ENCODE results near the gene SLC16A11.
A peak's percentile ranks its signal among the peaks of the same experiment; 100 is the strongest.

Gene SLC16A11

DNA sequence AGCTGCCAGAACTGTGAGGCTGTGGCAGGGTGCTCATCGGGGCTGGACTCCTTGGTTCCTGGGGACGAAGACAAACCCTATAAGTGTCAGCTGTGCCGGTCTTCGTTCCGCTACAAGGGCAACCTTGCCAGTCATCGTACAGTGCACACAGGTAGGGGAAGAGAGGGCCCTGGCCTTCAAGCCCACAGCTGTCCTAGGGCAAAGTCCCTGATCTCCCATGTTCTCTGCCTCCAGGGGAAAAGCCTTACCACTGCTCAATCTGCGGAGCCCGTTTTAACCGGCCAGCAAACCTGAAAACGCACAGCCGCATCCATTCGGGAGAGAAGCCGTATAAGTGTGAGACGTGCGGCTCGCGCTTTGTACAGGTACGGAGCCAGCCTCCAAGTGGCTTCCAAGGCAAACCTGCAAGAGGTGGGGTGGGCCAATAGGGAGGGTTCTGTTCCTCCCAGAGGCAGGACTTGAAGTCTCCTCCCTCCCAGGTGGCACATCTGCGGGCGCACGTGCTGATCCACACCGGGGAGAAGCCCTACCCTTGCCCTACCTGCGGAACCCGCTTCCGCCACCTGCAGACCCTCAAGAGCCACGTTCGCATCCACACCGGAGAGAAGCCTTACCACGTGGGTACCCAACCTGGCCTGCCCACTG lies 17.3 kb downstream of the SLC16A11 start:
- no peak for DNase-seq

DNA sequence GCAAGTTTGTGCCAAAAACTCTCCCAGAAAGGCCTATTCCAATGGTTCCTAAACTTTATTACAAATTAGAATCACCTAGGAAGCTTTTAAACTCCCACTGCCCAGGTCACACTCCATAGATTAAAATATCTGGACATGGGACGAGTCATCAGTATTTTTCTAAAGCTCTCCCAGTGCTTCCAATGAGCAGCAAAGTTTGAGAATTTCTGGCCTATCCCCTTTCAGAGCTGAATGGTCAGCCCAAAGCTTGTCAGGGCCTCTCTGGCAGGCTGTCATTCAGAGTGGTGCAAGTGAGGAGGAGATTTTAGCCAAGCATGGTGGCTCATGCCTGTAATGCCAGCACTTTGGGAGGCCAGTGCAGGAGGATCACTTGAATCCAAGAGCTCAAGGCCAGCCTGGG lies 18.6 kb downstream of the SLC16A11 start:
- no peak for DNase-seq

DNA sequence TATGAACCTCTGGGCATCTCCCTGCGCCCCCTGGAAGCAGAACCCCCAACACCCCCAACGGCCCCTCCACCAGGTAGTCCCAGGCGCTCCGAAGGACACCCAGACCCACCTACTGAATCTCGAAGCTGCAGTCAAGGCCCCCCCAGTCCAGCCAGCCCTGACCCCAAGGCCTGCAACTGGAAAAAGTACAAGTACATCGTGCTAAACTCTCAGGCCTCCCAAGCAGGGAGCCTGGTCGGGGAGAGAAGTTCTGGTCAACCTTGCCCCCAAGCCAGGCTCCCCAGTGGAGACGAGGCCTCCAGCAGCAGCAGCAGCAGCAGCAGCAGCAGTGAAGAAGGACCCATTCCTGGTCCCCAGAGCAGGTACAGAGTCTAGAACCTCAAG lies 19.5 kb downstream of the SLC16A11 start:
- DNase-seq, result no peak

DNA sequence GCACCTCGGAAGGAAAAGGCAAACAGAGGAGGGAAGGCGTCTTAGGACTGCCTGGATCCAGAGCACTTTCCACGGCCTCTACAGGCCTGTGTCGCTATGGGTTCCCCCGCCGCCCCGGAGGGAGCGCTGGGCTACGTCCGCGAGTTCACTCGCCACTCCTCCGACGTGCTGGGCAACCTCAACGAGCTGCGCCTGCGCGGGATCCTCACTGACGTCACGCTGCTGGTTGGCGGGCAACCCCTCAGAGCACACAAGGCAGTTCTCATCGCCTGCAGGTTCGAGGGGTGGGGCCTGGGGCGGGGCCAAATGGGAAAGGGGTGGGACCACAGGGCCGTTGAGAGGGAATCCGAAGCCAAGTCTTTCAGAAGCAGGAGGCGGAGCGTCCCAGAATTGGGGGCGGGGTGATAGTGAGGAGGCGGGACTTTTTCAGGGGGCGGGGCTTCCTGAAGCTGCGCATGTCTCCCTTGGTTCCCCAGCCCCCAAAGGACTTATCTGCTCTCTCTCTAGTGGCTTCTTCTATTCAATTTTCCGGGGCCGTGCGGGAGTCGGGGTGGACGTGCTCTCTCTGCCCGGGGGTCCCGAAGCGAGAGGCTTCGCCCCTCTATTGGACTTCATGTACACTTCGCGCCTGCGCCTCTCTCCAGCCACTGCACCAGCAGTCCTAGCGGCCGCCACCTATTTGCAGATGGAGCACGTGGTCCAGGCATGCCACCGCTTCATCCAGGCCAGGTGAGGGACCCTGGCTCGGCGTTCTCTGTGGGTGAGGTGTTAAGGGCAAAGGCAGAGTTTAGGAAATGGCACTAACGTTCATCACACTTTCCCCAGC lies 20.1 kb downstream of the SLC16A11 start:
- peak in 48 of 56 donors; percentile 23 to 91 (median 63) for DNase-seq

DNA sequence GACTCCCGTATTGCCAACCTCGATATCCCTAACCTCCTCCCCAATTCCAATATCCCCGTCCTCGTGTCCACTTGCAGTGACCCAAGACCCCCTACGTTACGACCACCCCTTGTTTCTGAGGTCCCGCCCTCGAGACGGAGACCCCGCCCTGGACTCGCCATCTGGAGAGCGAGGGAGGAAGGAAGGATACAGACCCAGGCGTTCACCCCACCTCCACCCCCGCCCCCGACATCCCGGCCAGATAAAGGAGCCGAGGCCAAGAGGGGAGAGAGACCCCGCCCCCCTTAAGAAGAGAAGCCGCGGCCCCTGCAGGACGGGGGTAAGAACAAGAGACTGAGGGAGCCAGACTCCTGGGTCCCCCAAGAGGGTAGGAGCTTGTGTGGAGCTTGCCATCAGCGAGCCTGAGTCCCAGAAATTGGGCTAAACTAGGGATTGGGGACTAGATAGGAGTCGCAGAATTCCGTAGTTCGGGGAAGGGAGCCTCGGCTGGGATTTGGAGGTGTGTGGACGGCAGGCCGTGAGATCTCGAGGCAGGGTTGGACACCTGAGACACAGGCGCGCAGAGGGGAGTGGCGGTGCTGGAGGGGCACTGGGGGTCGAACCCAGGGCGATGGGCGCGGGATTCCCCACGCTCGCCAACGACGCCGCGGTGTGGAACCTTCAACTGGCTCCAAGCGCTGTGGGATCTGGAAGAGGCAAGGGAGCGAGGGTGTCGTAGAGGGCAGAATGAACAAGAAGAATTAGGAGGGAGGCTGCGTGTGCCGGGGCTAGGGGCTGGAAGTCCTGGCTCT lies 20.9 kb downstream of the SLC16A11 start, which contains the start of gene BCL6B:
BCL6B (plus strand) TSS at position 270 of the 791 bp plus-strand sequence. CDS start 622 bp downstream, outside the sequence.
- DNase-seq, result no peak

DNA sequence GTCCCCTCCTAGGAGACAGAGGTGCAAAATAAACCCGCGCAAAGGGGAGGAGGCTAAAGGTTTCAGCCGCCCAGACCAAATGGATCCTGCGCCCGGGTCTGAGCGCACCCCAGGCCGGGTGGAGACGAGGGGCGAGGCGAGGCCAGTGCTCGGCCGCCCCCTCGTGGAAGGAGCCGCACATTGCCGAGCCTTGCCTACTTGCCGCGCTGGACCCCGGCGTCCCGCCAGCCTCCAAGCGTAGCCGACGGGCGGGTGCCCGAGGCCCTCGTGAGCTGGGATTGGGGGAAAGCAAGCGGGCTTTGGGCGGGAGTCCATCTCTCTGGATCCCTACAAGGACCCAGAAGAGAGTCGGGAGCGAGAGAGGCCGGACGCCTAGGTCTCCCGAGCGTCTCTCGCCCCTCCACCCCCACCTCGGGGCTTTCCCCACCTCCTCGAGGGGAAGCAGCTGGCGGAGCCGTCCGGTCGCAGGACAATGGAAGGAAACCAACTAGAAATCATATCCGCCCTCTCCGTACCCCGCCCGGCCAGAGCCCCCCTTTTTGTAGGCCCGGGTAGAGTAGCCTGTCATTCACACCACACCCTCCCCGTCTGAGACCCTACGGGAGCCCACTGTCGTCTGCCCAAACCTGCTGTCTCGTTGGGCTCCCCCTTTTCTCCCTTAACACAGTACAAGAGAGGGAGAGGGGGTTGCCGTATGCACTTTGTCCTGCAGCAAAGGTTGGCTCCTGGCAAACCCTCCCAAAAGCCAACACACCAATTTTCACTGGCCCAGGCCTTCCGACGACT lies 21.7 kb downstream of the SLC16A11 start:
- peak in 38 of 56 donors; percentile 10 to 81 (median 44) for DNase-seq

DNA sequence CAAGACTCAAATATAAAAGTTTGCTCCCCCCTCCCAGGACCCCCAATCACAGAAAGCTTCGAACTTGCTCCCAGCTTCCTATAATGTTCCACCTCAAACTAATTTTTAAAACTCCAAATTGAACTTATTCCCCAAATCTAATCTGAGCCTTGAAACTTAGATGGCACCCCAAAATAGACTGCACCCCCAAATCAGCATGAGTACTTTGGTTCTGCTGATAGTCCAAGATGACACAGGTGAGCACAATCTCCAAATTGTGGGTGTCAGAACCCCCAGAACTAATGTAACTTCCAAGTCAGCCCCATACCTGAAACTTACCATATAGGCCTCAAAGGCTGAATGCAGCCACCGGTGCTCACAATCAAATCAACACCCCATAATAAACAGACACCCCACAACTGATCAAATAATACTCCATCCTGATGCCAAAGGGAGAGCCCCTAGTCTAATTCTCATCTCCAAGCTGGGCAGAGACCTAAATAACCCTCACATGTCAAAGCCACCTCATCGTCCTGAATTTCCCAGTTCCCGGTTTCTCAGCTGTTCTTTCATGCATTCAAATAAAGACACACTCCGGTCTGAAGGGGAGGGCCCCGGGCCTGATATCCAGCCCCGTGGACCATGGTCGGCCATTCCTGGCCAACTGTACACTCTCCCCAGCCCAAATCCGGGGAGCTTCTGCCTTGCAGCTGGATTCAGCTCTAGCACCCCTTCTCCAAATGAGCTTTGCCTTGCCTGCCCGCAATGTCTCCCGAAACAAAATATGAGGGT lies 22.8 kb downstream of the SLC16A11 start:
- no peak for DNase-seq

DNA sequence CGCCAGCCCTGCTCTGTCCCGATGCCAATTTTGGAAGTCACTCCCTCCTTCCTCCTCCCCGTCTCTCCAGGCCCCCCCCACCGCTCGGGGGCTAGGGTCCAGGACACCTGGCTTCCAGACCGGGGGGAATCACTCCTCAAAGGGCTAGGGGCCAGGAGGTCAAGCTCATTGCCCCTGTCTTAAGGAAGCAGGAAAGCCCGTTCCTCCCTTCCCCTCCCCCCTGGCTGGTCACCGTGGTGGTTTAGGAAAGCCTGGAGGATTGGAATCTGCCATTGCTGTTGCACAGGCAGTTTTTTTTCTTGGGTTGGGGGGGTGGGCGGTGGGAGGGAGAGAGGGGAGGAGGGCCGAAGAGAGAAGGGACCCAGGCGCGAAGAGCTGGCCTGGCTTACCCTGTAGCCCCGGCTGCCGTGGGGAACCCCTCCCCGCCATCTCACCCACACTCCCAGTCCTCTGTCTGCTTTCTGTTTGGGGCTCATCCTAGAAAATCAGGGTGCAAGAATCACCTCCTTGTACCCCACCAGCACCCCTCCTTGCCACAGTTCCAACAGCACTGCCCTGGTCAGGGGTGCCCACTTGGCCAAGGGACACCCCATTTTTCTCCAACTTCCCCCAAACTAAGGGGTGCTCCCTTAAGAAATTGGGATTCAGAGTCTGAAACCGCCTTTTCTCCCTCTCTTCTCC lies 23.9 kb downstream of the SLC16A11 start:
- peak in 19 of 56 donors; percentile 12 to 69 (median 28) for DNase-seq

DNA sequence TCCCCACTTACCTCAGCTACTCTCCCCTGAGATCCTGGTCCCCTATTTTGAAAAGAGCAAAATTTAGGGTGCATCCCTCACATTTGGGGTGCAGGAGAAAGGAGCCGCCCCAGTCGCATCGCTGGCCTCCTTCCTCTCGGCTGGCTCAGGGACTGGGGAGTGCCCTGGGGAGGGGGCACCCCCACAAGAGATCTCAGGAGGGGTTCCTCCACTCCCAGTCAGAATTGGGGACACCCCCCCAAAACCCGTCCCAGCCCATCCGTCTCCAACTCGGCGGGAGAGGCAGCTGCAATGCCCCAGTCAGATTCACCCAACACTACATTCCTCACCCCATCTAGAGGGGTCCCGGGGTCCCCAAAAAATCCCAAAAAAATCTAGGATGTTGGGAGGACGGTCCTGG lies 24.5 kb downstream of the SLC16A11 start:
- DNase-seq, result no peak

DNA sequence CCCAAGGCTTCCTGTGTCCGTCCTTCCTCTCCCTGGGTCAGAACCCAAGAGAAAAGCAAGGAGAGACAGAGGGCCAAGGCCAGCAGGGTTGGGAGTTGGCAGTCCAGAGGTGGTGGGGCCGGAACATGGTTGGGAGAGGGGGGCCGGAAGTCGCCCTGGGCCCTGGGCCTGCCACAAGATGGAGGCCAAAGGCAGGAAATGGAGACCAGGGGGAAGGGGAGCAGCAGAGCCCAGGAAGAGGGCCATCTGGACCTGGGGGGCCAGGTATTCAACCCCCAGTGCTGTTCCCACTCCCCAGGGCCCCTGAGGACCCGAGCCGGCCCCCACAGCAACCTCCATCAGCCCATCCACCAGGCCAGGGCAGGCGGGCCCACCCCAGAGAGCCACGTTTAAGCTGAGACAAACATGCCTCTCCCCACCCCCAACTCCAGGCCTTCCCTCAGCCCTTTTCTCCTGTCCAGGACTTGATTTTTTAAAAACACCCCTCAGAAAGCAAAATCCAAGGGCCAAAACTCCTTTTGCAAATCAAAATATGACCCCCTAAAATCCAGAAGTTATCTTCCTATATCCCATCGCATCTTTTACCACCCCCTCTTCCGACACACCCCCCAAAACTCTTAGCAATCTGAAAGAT lies 25.4 kb downstream of the SLC16A11 start:
- peak in 10 of 56 donors; percentile 7 to 43 (median 18) for DNase-seq

DNA sequence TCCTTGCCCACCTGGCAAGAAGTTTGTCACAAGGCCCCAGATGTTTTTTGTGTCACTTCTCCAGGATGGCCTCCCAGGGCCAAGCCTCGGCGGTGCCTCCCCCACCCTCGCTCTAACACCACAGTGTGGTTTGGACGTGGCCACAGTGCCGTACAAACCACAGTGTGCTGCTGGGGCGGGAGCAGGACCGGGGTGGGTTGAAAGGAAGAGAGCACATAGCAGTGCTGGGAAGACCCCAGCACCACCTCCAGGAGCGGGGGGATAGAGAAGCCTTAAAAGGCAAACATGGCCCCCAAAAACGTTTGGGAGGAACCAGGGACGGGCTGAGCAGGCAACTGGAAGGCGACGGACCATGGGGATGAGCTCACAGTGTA lies 26.1 kb downstream of the SLC16A11 start:
- no peak for DNase-seq

DNA sequence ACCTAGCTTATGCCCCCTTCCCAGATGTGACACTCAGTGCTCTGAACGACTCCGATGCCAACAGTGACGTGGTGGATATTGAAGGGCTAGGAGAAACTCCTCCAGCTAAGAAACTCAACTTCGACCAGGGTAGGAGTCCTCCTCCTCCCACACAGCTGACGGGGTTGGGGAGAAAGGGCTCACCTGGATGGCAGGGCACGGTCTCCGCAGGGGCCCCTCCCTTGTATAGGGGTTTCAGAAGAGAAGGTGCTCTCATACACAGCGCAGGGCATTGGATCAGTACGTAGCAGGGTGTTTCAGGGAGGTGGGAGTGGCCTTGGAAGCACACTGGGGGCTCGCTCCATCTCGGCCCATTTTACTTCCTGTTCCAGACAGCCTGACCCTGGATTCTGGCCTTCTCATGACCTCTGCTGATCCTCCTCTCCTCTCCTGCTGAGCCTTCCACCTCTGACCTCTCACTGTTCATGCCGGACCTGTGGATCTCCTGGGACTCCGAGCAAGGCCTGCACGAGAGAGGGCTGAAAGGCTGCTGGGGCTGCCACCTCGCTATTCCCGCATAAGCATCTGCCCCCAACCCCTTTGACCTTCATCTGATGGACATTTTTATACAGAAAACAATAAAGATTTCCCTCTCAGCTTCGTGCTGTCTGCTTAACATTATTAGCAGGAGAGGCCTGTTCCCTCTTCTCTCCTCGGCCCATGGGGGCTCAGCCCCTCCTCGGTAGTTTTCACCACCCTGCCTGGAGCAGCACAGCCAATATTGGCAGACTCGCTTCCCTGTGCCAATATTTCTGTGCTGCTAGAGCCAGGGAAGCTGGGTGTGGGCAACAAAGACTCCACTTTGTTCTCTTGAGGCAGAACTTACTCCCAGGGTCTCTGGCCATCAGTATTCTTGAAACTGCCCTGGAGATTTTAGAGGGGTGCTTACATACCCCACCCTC lies 26.7 kb downstream of the SLC16A11 start:
- DNase-seq, result no peak

DNA sequence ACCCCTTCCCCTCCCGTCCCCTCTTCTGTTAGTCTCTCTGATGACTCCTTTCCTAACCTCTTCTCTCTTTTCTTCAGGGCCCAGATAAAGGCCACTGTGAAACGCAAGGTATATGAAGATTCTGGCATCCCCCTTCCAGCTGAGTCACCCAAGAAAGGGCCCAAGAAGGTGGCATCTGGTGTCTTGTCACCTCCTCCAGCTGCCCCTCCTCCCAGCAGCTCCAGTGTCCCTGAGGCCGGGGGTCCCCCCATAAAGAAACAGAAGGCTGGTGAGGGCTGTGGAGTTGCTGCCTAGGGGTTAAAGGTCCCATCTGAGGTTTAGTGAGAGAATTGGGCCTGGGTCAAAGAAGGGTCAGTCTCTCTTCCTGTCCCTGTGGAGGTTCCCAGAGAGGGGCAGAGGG lies 27.5 kb downstream of the SLC16A11 start:
- no peak for DNase-seq

DNA sequence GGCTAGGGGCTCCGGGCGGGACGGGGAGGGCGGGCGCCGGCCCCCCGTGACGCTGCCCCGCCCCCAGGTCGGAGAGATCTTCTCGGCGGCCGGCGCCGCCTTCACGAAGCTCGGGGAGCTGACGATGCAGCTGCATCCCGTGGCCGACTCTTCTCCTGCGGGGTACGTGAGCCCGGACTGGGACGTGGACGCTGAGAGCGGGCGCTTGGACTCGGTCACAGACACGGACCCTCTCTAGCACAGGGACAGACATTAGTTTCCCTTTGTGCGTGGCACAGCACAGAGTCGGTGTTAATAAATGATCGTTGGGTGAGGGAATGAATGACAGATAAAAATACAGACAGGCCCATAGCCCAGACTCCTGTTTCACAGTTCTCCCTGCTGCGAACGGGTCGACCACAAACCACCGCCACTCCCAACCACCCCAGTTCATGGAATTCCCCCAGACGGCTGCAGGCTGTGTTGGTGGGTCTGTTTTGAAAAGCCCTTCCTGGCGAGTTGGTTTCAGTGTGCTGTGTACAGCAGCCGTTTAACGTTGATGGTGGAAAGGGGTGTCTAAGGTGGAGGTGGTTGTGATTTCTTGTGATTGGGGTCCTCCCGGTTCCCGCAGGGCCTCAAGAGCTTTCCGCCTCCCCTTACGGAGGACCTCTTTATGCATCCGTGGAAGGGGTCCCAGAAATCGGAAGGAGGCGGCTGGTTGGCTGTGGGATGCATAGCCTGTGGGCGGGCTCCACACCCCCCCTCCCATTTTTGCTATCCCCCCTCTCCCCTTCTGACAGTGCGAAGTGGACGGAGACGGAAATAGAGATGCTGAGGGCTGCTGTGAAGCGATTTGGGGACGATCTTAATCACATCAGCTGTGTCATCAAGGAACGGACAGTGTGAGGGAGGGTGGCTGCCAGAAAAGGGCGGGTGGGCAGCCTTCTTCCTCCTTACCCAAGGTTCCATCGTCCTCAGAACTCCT lies 28.6 kb downstream of the SLC16A11 start:
- DNase-seq, result peak in 8 of 56 donors; percentile 51 to 93 (median 84)

DNA sequence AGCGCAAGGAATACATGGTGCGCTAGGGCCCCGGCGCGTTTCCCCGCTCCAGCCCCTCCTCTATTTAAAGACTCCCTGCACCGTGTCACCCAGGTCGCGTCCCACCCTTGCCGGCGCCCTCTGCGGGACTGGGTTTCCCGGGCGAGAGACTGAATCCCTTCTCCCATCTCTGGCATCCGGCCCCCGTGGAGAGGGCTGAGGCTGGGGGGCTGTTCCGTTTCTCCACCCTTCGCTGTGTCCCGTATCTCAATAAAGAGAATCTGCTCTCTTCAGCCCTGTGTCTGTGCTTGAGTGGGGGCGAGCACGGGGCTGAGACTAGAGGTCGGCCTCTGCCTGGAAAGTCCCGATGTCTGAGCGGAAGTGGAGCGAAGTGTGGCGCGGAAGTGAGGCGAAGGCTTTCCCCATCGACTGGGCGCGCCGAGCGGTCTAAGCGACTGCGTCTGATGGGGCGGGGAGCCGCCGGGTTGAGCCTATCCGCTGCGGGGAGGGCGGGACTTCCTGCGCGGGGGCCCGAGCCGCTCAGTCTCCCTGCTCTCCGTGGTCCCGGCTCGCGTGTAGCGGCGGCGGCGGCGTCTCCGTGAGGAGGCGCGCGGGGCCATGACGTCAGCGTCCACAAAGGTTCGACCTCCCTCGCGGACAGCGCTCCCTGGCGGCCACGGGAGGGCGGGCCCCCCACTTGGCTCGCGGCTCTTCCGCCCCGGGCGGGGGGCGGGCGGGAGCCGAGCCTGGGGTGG lies 29.5 kb downstream of the SLC16A11 start:
- DNase-seq, result peak; percentile 78 to 98 (median 96)

DNA sequence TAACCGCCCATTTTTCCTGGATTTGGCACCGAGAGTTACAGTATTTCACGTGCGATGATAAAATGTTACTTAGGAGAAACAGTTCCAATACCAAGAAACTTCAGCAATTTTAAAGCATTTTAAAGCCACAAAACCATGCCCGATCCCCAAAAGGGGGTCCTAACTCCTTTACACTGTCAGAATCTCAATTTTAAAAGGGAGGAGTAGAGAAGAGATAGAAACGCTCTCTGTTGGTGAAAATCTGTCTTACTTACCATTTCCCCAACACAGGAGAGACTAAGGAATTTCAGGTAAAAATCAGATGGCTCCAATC lies 32.0 kb downstream of the SLC16A11 start:
- no peak for DNase-seq
